Stimulated activated naive B cell treated with anti-CD40 and anti-IgM and Interleukin-4, amounts not matched to agents 10 μg/mL and 1 μg/mL and 100 μg/mL, for 72 hours (primary cell): ENCODE data around the gene FOXE3.

Experiments used
- ATAC-seq, 2 donors: fragments of 150-1000 bp; cut with Tn5 transposase; replicated peaks; 2 replicates each; pipeline ENCODE4 v1.10.0; 2021; ENCODE audit warnings: moderate library complexity in 1 of 2
- DNase-seq: peaks from one replicate; pipeline ENCODE4 v3.0.0; 2021
- H3K27ac Mint-ChIP-seq: one replicate; pipeline ENCODE4 v1.8.0; 2022; ENCODE audit warnings: mild to moderate bottlenecking, mixed read lengths
- H3K27me3 Mint-ChIP-seq, 2 donors: one replicate each; pipeline ENCODE4 v1.8.0; 2022; ENCODE audit warnings: mixed read lengths in 2 of 2
- H3K36me3 Mint-ChIP-seq, 2 donors: one replicate each; pipeline ENCODE4 v1.8.0; 2022; ENCODE audit warnings: mixed read lengths in 2 of 2, mild to moderate bottlenecking in 1 of 2
- H3K4me1 Mint-ChIP-seq, 2 donors: one replicate each; pipeline ENCODE4 v1.8.0; 2022; ENCODE audit warnings: mixed read lengths in 2 of 2, mild to moderate bottlenecking in 1 of 2
- H3K4me3 Mint-ChIP-seq, 2 donors: one replicate each; pipeline ENCODE4 v1.8.0; 2022; ENCODE audit warnings: mild to moderate bottlenecking in 2 of 2, mixed read lengths in 2 of 2, moderate library complexity in 1 of 2
- H3K9me3 Mint-ChIP-seq, 2 donors: one replicate each; pipeline ENCODE4 v1.8.0; 2022; ENCODE audit warnings: mixed read lengths in 2 of 2, mild to moderate bottlenecking in 1 of 2

FOXE3 gene

DNA sequence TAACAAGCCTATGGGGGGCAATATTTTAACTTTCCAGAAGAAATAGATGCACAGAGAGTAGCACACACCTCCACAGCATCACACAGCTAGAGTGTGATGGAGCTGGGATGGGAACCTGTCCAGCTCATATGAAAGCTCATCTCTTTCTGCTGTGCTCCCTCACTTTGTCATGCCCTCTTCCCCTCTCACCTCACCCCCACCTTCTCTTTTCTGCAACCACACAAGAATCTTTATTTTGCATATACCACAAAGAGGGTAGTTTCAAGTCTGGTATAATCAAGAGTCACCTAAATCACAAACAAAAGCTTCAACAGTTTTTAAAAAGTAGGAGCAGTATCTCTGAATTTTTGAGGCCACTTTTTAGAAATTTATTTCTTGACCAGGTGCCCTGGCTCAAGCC, 44.4 kb downstream of the FOXE3 start:
- Mint-ChIP-seq H3K4me3 (no peak overlapping the region), H3K4me1 (no peaks in the 10 kb centered on the region), H3K36me3 (no peaks in the 10 kb centered on the region), H3K27me3 (peaks cover 48 to 53% of the 10 kb centered on the region in 2 donors), H3K27ac (no peak overlapping the region), H3K9me3 (peaks cover 0 to 1% of the 10 kb centered on the region in 2 donors)
- no peak for ATAC-seq
- DNase-seq = no peak

DNA sequence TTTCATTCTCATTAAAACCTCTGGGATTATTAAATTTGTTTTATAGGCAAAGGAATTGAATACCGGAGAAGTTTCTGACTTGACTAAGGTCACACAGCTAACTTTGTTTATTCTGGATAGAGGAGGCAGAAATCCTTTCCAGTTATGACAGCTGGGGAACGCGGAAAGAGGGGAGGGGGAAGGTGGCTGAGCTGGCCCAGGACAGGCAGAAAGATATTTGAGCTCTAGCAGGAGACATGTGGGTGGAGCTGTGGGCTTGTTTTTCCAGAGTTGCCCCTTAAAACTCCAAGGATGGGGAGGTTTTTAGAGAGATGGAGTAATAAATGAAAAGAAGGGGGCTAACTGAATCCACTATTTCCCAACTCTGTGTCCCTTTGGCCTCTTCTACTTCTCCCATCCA, 49.5 kb downstream of the FOXE3 start:
- no peak overlapping the region for H3K4me3 Mint-ChIP-seq
- peaks cover 41 to 45% of the 10 kb centered on the region in 2 donors for H3K27me3 Mint-ChIP-seq
- H3K36me3 Mint-ChIP-seq = peaks cover 0 to 2% of the 10 kb centered on the region in 2 donors
- no peaks in the 10 kb centered on the region for H3K4me1 Mint-ChIP-seq
- DNase-seq = no peak
- peaks cover 0 to 2% of the 10 kb centered on the region in 2 donors for H3K9me3 Mint-ChIP-seq
- H3K27ac Mint-ChIP-seq = no peak overlapping the region
- no peak for ATAC-seq
